CD4-positive, alpha-beta T cell treated with Interleukin-10 for 1 hour (primary cell): ENCODE data around the gene STUM.

Experiments
- DNase-seq: peaks from one replicate; pipeline ENCODE4 v3.0.0-alpha.2; 2020

STUM gene

GRCh38 chr1:226656601-226657277, 108.2 kb downstream of the STUM start:
- DNase-seq, result no peak

- DNase-seq, result no peak
These were observed 109.5 kb downstream of the STUM start for GRCh38 chr1:226657895-226658545.

- DNase-seq, result no peak
These were observed 110.1 kb downstream of the STUM start for GRCh38 chr1:226658546-226659125.
